Prostate gland (tissue), 2 donors: Measurements from ENCODE around the gene RGS19.
A peak's percentile ranks its signal among the peaks of the same experiment; 100 is the strongest.

Experiments
- POLR2A ChIP-seq: fragments of 450-650 bp; IDR thresholded peaks from one replicate; pipeline ENCODE4 v1.6.1; 2016; ENCODE audit warnings: antibody characterized with exemption, mild to moderate bottlenecking
- POLR2AphosphoS5 ChIP-seq: sonication (generic); formaldehyde crosslinking; IDR thresholded peaks from one replicate; pipeline ENCODE4 v1.6.1; 2017; ENCODE audit warnings: antibody characterized with exemption
- TF ChIP-seq, protein P1 (sequence below), 4 experiments: fragments of 200-600 bp in 2 of 4; fragments of 450-650 bp in 2 of 4; sonication (generic) in 2 of 4; IDR thresholded peaks; 1 replicate in 3 of 4; 2 replicates in 1 of 4; pipeline ENCODE4 v1.5.1; 2016 to 2019; ENCODE audit warnings: antibody characterized with exemption in 4 of 4, mild to moderate bottlenecking in 2 of 4, moderate library complexity in 2 of 4

DNA sequence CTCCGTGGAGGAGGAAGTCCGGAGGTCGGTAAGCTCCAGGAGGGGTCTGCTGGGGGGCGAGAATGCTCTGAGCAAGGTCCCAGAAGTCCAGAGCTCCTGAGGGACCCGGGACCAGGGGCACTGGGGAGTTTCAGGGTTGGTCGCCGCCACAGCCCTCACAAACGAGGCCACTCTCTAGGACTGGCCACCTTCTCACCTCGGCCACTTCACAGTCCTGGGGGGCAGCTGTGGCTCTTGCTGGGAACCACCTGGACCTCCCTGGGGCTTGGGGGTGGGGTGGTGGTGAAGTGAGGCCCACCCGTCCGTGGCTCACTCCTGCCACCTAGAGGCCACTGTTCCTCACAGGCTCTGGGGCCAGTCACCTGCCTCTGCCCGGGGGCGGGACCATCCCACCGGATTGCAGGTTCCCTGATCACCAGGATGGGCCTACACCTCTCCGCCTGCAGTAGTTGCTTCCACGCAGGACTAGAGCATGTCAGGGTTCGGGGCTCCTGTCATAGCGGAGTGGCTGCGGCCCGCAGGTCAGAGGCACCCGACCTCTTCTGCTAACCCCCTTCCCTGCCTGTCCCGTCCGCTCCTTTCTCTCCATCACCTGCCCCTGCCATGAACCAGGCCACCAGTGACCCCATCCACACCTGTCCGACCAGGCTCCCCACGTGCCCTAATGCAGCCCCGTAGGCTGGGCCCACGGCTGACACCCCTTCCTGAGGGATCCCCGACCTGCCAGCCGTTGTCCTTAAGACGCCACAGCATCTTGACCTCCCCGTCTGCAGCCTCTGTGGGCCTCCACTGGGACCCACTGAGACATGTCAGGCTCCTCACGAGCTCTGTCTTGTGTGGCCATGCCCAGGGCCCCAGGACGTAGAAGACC, 21.5 kb downstream of the RGS19 start:
- TF ChIP-seq, protein P1, sequence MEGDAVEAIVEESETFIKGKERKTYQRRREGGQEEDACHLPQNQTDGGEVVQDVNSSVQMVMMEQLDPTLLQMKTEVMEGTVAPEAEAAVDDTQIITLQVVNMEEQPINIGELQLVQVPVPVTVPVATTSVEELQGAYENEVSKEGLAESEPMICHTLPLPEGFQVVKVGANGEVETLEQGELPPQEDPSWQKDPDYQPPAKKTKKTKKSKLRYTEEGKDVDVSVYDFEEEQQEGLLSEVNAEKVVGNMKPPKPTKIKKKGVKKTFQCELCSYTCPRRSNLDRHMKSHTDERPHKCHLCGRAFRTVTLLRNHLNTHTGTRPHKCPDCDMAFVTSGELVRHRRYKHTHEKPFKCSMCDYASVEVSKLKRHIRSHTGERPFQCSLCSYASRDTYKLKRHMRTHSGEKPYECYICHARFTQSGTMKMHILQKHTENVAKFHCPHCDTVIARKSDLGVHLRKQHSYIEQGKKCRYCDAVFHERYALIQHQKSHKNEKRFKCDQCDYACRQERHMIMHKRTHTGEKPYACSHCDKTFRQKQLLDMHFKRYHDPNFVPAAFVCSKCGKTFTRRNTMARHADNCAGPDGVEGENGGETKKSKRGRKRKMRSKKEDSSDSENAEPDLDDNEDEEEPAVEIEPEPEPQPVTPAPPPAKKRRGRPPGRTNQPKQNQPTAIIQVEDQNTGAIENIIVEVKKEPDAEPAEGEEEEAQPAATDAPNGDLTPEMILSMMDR (IDR thresholded peaks at IDR 0.05), result peak; percentile 62 to 81 (median 72)
- TF ChIP-seq POLR2AphosphoS5 (no peak), POLR2A (no peak)
